WTC11 (cell line): ENCODE data around the gene TNFAIP8L3. TPM values are rescaled to one million over a fixed set of nuclear protein-coding genes. Genes with fewer than 3 reads are reported as not detected.

Experiments used
- ATAC-seq: fragments of 200-7000 bp; cut with Tn5 transposase; 2 replicates; pipeline ENCODE4 v1.10.0; 2021; ENCODE audit warnings: mild to moderate bottlenecking, moderate library complexity
- CTCF ChIA-PET: fragments of 300-600 bp; sonication (Branson Sonifier 250); formaldehyde crosslinking; loops from one replicate; lab custom pipeline; 2021; ENCODE audit warnings: antibody characterized with exemption; lab: Charles Lee
- POLR2A ChIA-PET: fragments of 350-600 bp; sonication (Branson Sonifier 250); formaldehyde crosslinking; loops from one replicate; lab custom pipeline; 2021; ENCODE audit warnings: antibody characterized with exemption; lab: Charles Lee
- DNase-seq: peaks from one replicate; pipeline ENCODE4 v3.0.0; 2021; ENCODE audit warnings: low spot score
- H3K27ac Mint-ChIP-seq: 2 replicates; pipeline ENCODE4 v1.8.0; 2021; ENCODE audit warnings: mixed read lengths
- H3K27me3 Mint-ChIP-seq: 2 replicates; pipeline ENCODE4 v1.8.0; 2021; ENCODE audit warnings: low read depth, mild to moderate bottlenecking, moderate library complexity, mixed read lengths
- H3K36me3 Mint-ChIP-seq: 2 replicates; pipeline ENCODE4 v1.8.0; 2021; ENCODE audit warnings: mixed read lengths
- H3K4me1 Mint-ChIP-seq: 2 replicates; pipeline ENCODE4 v1.8.0; 2022; ENCODE audit warnings: mixed read lengths
- H3K4me3 Mint-ChIP-seq: 2 replicates; pipeline ENCODE4 v1.8.0; 2021; ENCODE audit warnings: mild to moderate bottlenecking, moderate library complexity, mixed read lengths
- H3K9me3 Mint-ChIP-seq: 2 replicates; pipeline ENCODE4 v1.8.0; 2021; ENCODE audit warnings: mixed read lengths
- AFF4 ChIP-seq: sonication (generic); formaldehyde crosslinking; IDR thresholded peaks from 2 replicates; pipeline ENCODE4 v1.8.1; 2023; ENCODE audit warnings: mild to moderate bottlenecking, missing genetic modification reagents, borderline replicate concordance
- E2F4 ChIP-seq: sonication (generic); formaldehyde crosslinking; IDR thresholded peaks from 2 replicates; pipeline ENCODE4 v1.8.1; 2022; ENCODE audit warnings: low read depth, mild to moderate bottlenecking, moderate library complexity, missing genetic modification reagents, borderline replicate concordance
- ETV6 ChIP-seq: sonication (generic); formaldehyde crosslinking; IDR thresholded peaks from 2 replicates; pipeline ENCODE4 v1.8.1; 2022; ENCODE audit warnings: mild to moderate bottlenecking, missing genetic modification reagents
- MXD4 ChIP-seq: fragments of 250-450 bp; sonication (Bioruptor Pico); IDR thresholded peaks from 2 replicates; pipeline ENCODE4 v1.8.0; 2021; ENCODE audit warnings: mild to moderate bottlenecking, moderate library complexity, borderline replicate concordance
- NR3C1 ChIP-seq: sonication (generic); formaldehyde crosslinking; conservative IDR thresholded peaks from 2 replicates; pipeline ENCODE4 v1.8.1; 2023; ENCODE audit warnings: low read depth, mild to moderate bottlenecking, missing genetic modification reagents
- OVOL2 ChIP-seq: fragments of 250-450 bp; sonication (Bioruptor Pico); IDR thresholded peaks from 2 replicates; pipeline ENCODE4 v1.9.0; 2021; ENCODE audit warnings: mild to moderate bottlenecking, borderline replicate concordance
- SMAD4 ChIP-seq: sonication (generic); formaldehyde crosslinking; IDR thresholded peaks from 2 replicates; pipeline ENCODE4 v1.8.0; 2022; ENCODE audit warnings: mild to moderate bottlenecking, missing genetic modification reagents
- SOX15 ChIP-seq: fragments of 250-450 bp; sonication (Bioruptor Pico); IDR thresholded peaks from 2 replicates; pipeline ENCODE4 v1.9.0; 2021; ENCODE audit warnings: mild to moderate bottlenecking
- STAT6 ChIP-seq: sonication (generic); formaldehyde crosslinking; conservative IDR thresholded peaks from 2 replicates; pipeline ENCODE4 v1.8.1; 2023; ENCODE audit warnings: mild to moderate bottlenecking, low read depth, missing genetic modification reagents, moderate library complexity
- USF1 ChIP-seq: sonication (generic); formaldehyde crosslinking; IDR thresholded peaks from 2 replicates; pipeline ENCODE4 v1.8.0; 2022; ENCODE audit warnings: mild to moderate bottlenecking, missing genetic modification reagents
- ZBTB21 ChIP-seq: sonication (generic); formaldehyde crosslinking; IDR thresholded peaks from 2 replicates; pipeline ENCODE4 v1.8.1; 2023; ENCODE audit warnings: mild to moderate bottlenecking, missing genetic modification reagents, borderline replicate concordance
- ZNF219 ChIP-seq: sonication (generic); formaldehyde crosslinking; IDR thresholded peaks from 2 replicates; pipeline ENCODE4 v1.8.0; 2023; ENCODE audit warnings: missing genetic modification reagents, mild to moderate bottlenecking, borderline replicate concordance
- ZNF232 ChIP-seq: sonication (generic); formaldehyde crosslinking; IDR thresholded peaks from 2 replicates; pipeline ENCODE4 v1.8.0; 2022; ENCODE audit warnings: mild to moderate bottlenecking, missing genetic modification reagents
- total RNA-seq: library from RNA; stranded (reverse); gene quantifications from 3 replicates; pipeline ENCODE4 v1.2.3, GENCODE V29; 2021

The TNFAIP8L3 gene
- total RNA-seq, 1 experiment from 2014 or later, result 0.39 TPM

GRCh38 chr15:51016615-51017014 is 78.1 kb downstream of the TNFAIP8L3 start:
- H3K36me3 Mint-ChIP-seq, result no peaks in the 10 kb centered on the region

More at GRCh38 chr15:51016615-51017014, 78.1 kb downstream of the TNFAIP8L3 start:
- ChIA-PET CTCF (no interaction called here), POLR2A (no interaction called here)
- Mint-ChIP-seq H3K27ac (no peak overlapping the region), H3K4me3 (no peak overlapping the region), H3K4me1 (peaks cover 2% of the 10 kb centered on the region), H3K27me3 (no peaks in the 10 kb centered on the region; the same call in 1 of the 2 replicates), H3K9me3 (peaks cover 18% of the 10 kb centered on the region)
- DNase-seq (no peak), ATAC-seq (no peak)
- TF ChIP-seq ZBTB21 (CRISPR knock-in tag), result no peak
- TF ChIP-seq AFF4 (CRISPR knock-in tag), result no peak
- TF ChIP-seq STAT6 (CRISPR knock-in tag), result no peak
- no peak for TF ChIP-seq SMAD4 (CRISPR knock-in tag)
- TF ChIP-seq ZNF219, result no peak
- TF ChIP-seq ETV6 (CRISPR knock-in tag), result no peak
- no peak for TF ChIP-seq MXD4 (CRISPR knock-in tag)
- no peak for TF ChIP-seq ZNF232
- no peak for TF ChIP-seq USF1
- no peak for TF ChIP-seq SOX15 (CRISPR knock-in tag)
- TF ChIP-seq NR3C1 (CRISPR knock-in tag), result no peak
- TF ChIP-seq OVOL2, result no peak
- no peak for TF ChIP-seq E2F4
